ENCODE measurements around the gene PDHX.

Gene PDHX

DNA sequence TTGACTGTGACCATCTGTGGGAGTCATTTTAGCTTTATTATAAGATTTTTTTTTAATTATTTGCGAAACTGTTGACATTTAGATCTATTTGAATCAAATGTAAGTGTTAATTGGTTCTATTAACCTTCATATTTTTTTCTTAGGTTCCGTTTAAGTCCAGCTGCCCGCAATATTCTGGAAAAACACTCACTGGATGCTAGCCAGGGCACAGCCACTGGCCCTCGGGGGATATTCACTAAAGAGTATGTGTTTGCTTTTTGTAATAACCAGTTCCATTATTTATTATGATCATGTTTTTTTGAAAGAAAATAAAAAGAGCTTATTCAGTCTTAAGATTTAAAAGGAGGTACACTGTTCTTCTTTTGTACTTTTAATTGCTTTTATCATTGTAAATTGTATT is 43.9 kb downstream of the PDHX start:
- DNase-seq: no peak

DNA sequence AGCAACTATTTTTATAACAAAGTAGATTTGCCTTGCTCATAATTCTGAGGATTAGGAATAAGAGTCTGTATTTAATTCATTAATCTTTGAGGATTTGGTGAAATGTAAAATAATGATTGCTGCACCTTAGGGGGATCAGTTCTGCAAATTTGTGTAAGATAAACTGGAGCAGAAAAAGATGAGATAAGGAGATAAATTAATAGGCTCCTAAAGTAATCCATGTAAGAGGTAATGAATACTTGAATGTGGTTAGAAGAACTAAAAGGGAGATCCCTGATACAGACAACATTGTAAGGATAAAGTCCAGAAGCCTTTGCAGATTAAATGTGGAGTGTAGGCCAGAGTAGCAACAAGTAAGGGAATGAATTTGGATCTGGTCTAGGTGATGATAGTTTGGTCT is 45.6 kb downstream of the PDHX start:
- no peak for DNase-seq

DNA sequence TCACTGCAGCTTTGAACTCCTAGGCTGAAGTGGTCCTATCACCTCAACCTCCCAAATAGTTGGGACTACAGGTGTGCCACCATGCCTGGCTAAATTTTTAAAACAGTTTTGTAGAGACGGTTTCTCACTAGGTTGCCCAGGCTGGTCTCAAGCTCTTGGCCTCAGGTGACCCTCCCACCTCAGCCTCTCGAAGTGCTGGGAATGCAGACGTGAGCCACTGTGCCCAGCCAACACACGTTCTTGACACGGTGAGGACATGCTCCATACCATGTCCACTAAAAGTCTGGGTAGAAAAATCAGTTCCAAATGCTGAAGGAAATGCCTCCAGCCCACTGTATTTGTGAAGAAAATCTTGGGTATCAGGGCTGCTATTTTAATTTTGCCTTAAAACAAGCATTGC is 46.9 kb downstream of the PDHX start:
- no peak for DNase-seq

DNA sequence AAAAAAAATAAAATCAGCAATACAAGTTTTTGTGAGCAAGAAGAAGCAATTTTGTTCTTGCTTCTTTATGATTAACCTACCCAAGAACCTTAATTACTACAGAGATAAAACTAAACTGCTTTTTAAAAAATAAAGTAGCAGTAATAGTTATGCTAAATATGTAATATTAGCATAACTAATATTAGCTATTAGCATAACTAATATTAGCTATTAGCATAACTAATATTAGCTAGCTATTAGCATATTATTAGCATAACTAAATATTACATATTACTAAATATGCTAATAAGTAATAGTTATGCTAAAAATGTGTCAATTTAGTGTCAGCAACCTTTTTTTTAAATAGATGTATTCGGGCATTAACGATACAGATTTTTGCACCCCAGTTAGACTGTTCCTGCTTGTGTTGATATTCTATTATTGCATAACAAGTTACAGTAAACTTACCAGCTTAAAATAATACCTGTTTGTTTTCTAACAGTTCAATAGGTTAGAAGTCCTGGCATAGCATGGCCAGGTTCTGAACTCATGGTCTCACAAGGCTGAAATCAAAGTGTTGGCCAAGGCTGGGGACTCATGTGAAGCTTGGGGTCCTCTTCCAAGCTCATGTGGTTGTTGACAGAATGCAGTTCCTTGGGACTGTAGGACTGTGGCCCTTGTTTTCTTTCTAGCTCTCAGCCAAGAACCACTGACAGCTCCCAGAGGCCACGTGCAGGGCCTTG is 48.4 kb downstream of the PDHX start:
- no peak for DNase-seq

DNA sequence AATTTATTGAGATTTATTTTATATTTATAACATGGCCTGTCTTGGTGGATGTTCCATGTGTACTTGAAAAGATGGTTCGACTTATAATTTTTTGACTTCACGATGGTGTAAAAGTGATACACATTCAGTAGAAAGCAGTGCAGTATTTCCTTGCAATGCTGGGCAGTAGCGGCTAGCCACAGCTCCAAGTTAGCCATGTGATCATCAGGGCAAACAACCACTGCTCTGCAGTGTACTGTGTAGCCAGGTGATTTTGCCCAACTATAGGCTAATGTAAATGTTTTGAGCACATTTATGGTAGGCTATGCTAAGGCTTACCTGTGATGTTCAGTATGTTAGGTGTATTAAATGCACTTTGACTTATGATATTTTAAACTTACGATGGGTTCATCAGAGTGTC is 52.4 kb downstream of the PDHX start:
- DNase-seq: no peak

DNA sequence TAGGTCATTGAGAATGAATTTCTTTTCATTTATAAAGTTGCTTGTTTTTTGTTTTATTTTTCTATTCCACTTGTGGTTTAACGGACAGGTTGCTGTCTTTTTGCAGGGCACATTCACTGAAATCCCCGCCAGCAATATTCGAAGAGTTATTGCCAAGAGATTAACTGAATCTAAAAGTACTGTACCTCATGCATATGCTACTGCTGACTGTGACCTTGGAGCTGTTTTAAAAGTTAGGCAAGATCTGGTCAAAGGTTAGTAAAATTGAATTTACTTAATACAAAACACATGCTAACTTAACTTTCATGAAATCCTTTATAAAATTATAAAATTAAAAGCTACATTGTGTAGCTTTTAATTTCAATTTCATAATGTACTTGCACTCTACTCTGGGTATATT is 53.6 kb downstream of the PDHX start:
- DNase-seq: no peak

DNA sequence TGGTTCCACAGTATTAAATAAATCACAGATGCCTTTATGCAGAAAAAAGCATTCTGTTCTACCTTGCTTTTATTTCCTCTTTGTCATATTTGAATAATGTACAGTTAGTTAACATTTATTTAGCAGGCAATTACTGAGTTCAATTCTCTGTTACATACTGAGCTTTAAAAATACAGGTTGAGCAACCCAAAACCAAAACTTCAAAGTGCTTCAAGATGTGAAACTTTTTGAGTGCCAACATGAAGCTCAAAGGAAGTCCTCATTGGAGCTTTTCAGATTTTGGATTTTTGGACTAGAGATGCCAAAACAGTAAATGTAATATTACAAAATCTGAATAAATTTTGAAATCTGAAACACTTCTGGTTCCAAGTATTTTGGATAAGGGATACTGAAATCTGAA is 54.1 kb downstream of the PDHX start:
- no peak for DNase-seq

DNA sequence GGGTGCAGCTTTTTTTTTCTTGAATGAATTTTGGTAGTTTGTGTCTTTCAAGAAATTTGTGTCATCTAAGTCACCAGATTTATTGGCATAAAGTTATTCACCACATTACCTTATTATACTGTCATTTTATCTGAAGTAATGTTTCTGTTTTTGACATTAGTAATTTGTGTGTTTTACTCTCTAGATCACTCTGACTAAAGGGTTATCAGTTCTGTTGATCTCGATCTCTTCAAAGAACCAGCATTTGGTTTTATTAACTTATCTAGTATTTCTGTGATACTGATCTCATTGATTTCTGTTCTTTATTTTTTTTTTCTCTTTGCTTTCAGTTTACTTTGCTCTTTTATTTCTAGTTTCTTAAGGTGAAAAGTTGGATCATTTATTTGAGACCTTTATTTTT is 55.5 kb downstream of the PDHX start:
- DNase-seq: no peak

DNA sequence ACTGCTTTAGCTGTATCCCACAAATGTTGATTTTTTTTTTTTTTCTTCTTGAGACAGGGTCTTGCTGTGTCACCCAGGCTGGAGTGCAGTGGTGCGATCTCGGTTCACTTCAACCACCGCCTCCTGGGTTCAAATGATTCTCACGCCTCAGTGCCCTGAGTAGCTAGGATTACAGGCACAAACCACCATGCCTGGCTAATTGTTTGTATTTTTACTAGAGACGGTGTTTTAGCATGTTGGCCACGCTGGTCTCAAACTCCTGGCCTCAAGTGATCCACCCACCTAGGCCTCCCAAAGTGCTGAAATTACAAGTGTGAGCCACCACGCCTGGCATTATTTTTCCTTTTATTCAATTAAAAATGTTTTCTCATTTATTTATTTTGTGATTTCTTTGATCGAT is 55.9 kb downstream of the PDHX start:
- no peak for DNase-seq

DNA sequence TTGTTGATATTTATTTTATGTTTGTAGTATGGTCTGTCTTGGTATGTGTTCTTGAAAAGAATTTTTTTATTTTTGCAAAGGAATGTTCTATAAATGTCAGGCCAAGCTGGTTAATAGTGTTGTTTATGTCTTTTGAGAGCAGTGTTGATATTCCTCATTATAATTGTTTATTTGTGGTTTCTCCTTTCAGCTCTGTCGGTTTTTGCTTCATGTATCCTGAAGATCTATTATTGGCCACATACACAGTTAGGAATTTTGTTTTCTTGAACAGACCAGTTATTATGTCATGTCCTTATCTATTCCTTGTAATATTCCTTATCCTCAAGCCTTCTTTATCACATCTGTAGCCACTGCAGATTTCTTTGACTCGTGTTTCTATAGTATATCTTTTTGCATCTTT is 56.5 kb downstream of the PDHX start:
- no peak for DNase-seq

DNA sequence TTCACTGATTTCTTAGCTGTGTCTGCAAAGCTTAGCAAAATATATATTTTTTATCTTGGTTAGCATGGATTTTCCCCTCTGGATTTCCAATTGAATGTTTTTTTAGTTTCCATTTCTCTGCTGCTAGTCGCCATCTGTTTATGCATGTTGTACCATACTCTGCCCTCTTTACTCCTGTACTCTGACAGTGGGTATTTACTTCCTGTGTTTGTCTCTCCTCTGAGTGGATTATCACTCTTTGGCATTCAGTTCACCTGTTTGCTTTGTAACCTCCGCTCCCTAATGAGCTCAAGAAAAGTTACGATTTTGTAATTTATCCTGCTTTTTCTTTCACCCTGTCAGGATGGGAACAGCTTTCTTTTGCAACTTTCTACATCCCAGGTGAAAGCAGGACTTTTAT is 59.1 kb downstream of the PDHX start:
- no peak for DNase-seq

DNA sequence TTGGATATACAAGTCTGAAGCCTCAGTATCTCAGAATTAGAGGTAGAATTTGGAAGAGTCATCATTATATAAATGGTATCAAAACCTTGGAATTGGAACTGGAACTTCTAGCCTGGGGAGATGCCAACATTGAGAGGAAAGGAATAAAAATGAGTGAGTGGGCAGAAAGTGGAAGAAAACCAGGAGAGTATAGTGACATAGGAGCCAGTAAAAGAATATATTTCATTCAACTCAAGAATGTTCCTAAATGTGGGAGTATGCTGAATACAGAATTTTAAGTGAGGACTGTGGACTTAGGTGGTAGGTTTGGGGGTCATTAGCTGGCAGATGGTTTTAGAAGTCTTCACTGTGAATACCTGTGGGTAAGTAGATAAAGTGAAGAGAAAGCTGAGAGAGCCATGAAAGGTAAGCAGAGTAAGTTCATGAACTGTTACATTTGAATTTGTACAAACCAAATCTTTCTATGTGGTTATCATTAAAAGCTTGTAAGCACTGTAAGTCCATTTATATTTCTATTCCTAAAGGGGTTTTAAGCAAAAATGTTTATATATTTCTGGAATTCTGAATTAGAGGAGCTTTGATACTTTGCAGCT is 60.2 kb downstream of the PDHX start:
- DNase-seq: no peak

DNA sequence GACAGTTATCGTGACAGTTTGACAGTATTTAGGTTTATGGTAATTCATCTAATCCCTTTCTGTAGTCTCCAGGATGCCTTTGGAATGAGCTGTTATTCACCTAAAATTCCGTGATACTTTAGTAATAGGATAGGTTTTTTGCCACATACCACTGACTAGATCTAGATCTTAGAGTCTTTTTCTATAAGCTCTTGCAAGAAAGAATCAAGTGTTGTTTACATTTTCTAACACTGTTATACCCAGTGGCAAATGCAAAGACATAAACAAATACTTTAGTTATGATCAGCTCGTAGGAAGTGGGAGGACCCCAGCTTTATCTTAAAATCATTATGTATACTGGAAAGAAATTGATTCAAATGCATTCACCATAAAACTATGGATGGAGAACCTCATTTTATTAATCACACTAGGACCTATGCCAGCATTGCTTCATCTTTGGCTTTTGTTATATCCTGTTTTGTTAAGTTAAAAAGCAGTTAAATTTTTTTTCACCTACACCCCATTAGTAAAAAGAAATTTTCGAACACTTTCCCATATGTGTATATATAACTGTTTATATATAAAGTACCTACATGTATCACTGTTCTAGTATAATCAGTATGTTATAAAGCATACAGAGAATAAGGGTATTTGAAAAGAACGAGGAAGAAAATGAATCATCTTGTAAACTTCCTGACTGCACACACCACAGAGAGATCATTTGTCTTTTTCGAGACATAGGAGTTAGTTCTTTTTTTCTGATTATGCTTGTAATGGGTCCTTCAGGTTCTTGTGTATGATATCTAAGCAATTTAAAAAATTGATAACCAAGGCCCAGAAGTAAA is 60.9 kb downstream of the PDHX start:
- DNase-seq: no peak

DNA sequence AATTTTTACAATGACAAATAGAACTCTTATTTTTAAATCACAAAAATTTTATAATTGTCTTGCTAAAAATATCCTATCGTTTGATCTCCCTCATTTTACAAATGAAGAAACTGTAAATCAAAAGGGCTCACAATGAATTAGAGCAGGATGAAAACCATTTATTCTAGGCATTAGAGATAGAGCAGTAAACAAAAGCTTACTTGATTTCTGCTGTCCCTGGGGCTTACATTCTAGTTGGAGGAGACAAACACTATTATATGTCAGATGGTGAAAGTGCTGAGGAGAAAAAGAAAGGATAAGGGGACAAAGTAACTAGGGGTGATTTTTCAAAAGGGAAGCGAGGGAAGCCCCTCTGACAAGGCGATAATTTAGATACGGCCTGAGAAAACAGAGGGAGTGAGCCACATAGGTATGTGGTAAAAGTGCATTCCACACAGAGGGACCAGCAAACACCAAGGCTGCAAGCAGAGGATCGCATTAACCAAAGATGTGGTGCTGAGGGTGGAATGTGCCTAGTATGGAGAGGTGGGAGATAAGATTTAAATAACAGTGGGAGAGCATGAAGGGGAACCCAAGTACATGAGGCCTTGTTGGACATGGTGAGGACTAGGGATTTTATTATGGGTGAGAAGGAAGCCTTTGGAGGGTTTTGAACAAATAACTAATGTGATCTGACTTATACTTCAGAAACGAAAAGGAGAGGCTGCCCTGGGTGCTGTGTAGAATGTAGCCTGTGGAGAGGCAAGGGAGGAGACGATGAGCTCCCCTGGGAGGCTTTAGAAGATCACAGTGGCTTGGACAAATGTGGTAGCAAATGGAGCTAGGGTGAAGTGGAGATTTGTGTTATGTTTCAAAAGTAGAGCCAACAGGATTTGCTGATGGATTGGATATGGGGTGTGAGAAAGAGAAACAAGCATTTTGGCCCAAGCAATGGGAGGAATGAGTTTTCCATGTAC is 62.1 kb downstream of the PDHX start:
- DNase-seq: no peak

DNA sequence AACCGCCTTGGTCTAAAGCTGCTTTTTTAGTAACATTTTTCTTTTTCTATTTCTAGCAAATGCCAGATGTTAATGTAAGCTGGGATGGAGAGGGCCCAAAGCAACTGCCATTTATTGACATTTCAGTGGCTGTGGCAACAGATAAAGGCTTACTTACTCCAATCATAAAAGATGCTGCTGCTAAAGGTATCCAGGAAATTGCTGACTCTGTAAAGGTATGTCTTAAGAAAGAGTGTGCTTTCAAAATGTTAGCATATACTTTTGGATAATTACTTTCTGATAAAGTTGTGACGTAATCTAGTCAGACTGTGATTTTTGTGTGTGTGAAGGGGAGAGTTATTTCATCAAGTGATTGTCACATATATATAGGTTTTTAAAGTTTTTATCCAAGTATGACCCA is 68.1 kb downstream of the PDHX start:
- DNase-seq: no peak

DNA sequence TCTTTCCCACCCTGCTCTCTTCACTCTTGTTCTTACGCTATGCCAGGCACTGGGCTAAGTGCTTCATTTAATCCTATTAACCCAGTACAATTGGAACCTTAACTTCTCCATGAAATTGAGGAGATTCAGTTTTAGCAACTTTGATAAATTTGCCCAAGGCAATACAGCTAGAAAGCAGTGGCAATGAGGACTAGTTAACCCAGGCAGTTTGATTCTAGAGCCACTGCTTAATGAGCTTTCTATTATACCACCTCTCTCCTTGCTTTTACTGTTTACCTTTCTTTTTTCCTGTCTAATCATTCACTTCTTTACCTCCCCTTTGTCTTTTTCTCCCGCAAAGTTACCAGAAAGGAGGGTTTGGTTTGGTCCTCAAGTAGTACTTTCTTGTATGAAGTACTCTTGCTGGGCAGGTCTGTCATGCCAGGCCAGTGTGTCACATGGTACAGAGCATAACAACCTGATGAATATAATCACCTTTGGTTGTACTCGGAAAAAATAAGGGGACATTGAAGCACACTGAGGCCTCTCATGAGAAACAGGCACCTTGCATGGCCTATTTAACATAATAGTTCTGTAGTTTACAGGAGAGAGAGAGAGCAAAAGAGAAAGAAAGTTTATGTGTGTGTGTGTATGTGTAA is 70.6 kb downstream of the PDHX start:
- no peak for DNase-seq

DNA sequence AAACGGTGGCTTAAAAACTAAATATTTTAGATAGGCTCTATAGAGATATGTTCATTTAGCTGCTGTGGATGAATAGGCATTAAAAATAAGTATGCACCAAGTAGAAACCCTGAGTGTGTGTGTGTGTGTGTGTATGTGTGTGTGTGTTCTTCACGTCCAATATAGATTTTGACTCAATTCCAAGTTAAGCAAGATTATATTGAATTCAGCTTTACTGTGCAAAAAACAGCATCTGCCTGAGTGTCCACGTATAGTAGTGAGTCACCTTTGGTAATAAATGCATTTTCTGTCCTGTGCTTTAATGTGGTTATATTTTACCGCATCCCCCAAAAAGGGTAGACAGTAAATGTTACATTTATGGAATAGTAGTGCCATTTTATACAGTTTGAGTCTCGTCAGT is 71.2 kb downstream of the PDHX start:
- DNase-seq: no peak

DNA sequence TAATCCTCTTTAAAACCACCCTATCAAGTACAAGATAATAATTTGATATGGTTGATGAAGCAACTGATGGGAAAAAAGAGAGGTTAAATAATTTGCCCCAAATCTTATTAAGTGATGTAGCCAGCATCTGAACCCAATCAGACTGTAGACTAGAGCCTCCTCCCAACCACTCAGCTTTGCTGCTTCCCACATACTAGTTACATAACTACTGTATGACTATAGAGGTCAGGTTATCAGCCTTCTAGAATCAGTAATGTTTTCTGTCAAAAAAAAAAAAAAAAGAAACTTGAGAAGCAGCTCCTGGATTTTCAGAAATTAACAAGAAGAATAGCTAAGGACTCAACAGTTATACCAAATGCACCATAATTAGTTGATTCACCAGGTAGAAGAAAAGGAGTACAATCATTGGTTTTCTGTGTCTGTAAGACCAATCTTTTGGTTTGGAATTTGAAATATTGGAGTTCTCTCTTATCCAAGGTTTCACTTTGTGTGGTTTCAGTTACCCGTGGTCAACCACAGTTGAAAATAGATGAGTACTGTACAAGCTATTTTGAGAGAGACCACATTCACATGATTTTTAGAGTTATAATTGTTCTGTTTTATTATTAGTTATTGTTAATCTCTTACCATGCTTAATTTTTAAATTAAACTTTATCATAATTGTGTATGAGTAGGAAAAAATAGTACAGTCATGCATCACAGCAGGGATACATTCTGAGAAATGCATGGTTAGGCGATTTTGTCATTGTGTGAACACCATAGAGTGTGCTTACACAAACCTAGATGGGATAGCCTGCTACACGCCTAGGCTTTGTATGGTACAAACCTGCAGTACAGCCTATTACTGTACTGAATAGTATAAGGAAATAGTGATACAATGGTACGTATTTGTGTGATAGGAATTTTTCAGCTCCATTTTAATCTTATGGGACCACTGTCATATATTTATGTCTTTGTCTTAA is 72.2 kb downstream of the PDHX start:
- no peak for DNase-seq

DNA sequence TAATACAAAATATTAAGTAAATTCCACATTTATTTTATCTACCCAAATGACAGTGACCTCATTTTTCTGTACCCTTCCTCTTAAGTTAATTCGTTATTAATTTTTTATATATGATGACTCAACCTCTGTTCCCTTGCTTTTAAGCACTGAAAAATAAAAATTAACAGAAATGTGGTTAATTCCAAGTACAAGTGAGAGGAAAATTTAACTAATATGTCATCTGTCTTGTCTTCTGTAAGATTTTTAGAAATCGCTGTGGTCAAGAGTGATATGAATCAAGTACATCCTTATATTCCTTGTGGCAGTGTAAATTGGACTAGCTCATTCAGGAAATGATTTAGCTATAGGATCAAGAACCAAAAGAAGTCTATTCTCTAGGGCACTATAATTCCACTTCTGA is 74.5 kb downstream of the PDHX start:
- DNase-seq: no peak

DNA sequence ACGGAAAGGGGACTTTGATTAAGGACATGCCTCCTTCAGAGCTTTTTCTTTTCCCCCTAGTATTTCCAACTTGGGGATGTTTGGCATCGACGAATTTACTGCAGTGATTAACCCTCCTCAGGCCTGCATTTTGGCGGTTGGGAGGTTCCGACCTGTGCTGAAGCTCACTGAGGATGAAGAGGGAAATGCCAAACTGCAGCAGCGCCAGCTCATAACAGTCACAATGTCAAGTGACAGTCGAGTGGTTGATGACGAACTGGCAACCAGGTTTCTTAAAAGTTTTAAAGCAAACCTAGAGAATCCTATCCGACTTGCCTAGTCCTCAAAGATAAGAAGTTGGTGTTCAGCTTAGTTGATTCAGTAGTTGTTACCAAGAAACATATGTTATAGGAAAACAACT is 78.4 kb downstream of the PDHX start:
- DNase-seq: no peak

DNA sequence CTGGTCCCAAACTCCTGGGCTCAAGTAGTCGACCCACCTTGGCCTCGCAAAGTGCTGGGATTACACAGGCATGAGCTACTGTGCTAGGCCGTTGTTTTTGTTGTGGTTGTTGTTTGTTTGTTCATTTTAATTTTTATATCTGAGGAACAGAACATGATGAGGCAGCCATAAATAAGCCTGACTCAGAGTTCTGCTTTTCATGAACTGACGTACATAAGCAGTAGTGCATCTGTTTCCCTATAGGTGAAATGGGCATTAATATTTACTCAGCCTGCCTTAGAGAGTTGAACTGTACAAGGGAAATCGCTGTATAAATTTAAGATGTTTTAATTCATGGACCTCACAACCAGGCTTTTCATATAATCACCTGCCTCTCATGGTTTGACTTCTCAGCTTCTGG is 80.5 kb downstream of the PDHX start:
- no peak for DNase-seq
